ENCODE measurements around the gene STRIT1.

- TF ChIP-seq, protein P1, sequence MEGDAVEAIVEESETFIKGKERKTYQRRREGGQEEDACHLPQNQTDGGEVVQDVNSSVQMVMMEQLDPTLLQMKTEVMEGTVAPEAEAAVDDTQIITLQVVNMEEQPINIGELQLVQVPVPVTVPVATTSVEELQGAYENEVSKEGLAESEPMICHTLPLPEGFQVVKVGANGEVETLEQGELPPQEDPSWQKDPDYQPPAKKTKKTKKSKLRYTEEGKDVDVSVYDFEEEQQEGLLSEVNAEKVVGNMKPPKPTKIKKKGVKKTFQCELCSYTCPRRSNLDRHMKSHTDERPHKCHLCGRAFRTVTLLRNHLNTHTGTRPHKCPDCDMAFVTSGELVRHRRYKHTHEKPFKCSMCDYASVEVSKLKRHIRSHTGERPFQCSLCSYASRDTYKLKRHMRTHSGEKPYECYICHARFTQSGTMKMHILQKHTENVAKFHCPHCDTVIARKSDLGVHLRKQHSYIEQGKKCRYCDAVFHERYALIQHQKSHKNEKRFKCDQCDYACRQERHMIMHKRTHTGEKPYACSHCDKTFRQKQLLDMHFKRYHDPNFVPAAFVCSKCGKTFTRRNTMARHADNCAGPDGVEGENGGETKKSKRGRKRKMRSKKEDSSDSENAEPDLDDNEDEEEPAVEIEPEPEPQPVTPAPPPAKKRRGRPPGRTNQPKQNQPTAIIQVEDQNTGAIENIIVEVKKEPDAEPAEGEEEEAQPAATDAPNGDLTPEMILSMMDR (conservative IDR thresholded peaks at IDR 0.05; ENCODE audit: low read depth, low read length) = no peak
- no peak for TF ChIP-seq CEBPB (IDR thresholded peaks at IDR 0.05; ENCODE audit: low read depth, low read length)
- TF ChIP-seq POLR2A (IDR thresholded peaks at IDR 0.05; ENCODE audit: low read depth, low read length) = no peak
- TF ChIP-seq MXI1 (IDR thresholded peaks at IDR 0.05; ENCODE audit: borderline replicate concordance, low read depth, low read length) = no peak
- TF ChIP-seq RFX5 (IDR thresholded peaks at IDR 0.05; ENCODE audit: low read depth, low read length) = no peak
- no peak for TF ChIP-seq RAD21 (IDR thresholded peaks at IDR 0.05; ENCODE audit: low read length)
- TF ChIP-seq, protein P2, sequence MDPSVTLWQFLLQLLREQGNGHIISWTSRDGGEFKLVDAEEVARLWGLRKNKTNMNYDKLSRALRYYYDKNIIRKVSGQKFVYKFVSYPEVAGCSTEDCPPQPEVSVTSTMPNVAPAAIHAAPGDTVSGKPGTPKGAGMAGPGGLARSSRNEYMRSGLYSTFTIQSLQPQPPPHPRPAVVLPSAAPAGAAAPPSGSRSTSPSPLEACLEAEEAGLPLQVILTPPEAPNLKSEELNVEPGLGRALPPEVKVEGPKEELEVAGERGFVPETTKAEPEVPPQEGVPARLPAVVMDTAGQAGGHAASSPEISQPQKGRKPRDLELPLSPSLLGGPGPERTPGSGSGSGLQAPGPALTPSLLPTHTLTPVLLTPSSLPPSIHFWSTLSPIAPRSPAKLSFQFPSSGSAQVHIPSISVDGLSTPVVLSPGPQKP (IDR thresholded peaks at IDR 0.05; ENCODE audit: borderline replicate concordance, low read depth, low read length) = no peak
- no peak for TF ChIP-seq FOS (IDR thresholded peaks at IDR 0.05; ENCODE audit: low read depth, low read length)
- no peak for TF ChIP-seq RCOR1 (IDR thresholded peaks at IDR 0.05; ENCODE audit: insufficient replicate concordance, low read length)
- no peak for TF ChIP-seq USF2 (IDR thresholded peaks at IDR 0.05; ENCODE audit: low read depth, low read length)
- no peak for TF ChIP-seq SMC3 (IDR thresholded peaks at IDR 0.05; ENCODE audit: low read depth, low read length)
These were observed 11.6 kb downstream of the STRIT1 start for GRCh38 chr3:155281912-155282311.
